ENCODE results near the gene STK16. TPM values are rescaled to one million over a fixed set of nuclear protein-coding genes. Genes with fewer than 3 reads are reported as not detected.
A peak's percentile ranks its signal among the peaks of the same experiment; 100 is the strongest.
"Not testable (repeated sequence)": the region's sequence is repeated elsewhere in the genome, so short reads cannot be mapped to it uniquely, and the experiment has no call there.

Gene STK16
- 17.6 TPM for polyA plus RNA-seq (ENCODE audit: insufficient read length)

- peak; percentile 94 for DNase-seq
Observed at GRCh38 chr2:219245148-219245898, at the start of gene STK16, which contains the start of gene GLB1L. STK16 (plus strand) TSS chr2:219245479; CDS start chr2:219246000, 521 bp downstream. GLB1L (minus strand) TSS chr2:219245444; CDS start chr2:219243573, 1,871 bp downstream.

- no peak for DNase-seq
Observed at GRCh38 chr2:219197388-219197787, 47.9 kb upstream of the STK16 start.

GRCh38 chr2:219198974-219199373 lies 46.3 kb upstream of the STK16 start:
- DNase-seq: no peak

GRCh38 chr2:219199470-219200211 lies 45.6 kb upstream of the STK16 start:
- DNase-seq: no peak

GRCh38 chr2:219200502-219201326 lies 44.6 kb upstream of the STK16 start:
- not testable (repeated sequence) for DNase-seq

- DNase-seq: not testable (repeated sequence)
Observed at GRCh38 chr2:219201331-219201730, 43.9 kb upstream of the STK16 start.

- no peak for DNase-seq
Observed at GRCh38 chr2:219204425-219205164, 40.7 kb upstream of the STK16 start.

- DNase-seq: no peak
Observed at GRCh38 chr2:219205165-219205538, 40.1 kb upstream of the STK16 start.

- no peak for DNase-seq
Observed at GRCh38 chr2:219205981-219206327, 39.3 kb upstream of the STK16 start.

GRCh38 chr2:219206328-219207133 lies 38.7 kb upstream of the STK16 start, which contains the start of gene ZFAND2B:
ZFAND2B (plus strand) TSS chr2:219206782; CDS start chr2:219206988, 206 bp downstream.
- peak; percentile 99 for DNase-seq

GRCh38 chr2:219207134-219207883 lies 38.0 kb upstream of the STK16 start:
- no peak for DNase-seq

GRCh38 chr2:219207884-219208740 lies 37.2 kb upstream of the STK16 start:
- no peak for DNase-seq

GRCh38 chr2:219209236-219210195 lies 35.8 kb upstream of the STK16 start:
- DNase-seq: no peak

GRCh38 chr2:219210196-219210885 lies 34.9 kb upstream of the STK16 start:
- DNase-seq: no peak

- no peak for DNase-seq
Observed at GRCh38 chr2:219210886-219211362, 34.4 kb upstream of the STK16 start.

GRCh38 chr2:219213026-219213415 lies 32.3 kb upstream of the STK16 start:
- no peak for DNase-seq

GRCh38 chr2:219213486-219214071 lies 31.7 kb upstream of the STK16 start:
- DNase-seq: no peak
